Measurements from ENCODE around the gene TEPSIN.

GRCh38 chr17:81182596-81182995 is 56.3 kb downstream of the TEPSIN start:
- TF ChIP-seq EP300 (IDR thresholded peaks at IDR 0.05; ENCODE audit: borderline replicate concordance in 1 of 2, low read depth in 2 of 2, low read length in 2 of 2) (no peak), RAD21 (IDR thresholded peaks at IDR 0.05 in 1 of 2, conservative IDR thresholded peaks at IDR 0.05 in 1 of 2; ENCODE audit: low read depth in 2 of 2, low read length in 2 of 2) (no peak), RFX5 (IDR thresholded peaks at IDR 0.05; ENCODE audit: borderline replicate concordance, low read depth, low read length) (no peak), CREB1 (IDR thresholded peaks at IDR 0.05) (no peak), EZH2 (IDR thresholded peaks at IDR 0.05; ENCODE audit: low read depth, low read length, severe bottlenecking) (no peak), SP2 (IDR thresholded peaks at IDR 0.05; ENCODE audit: low read length) (no peak), USF2 (IDR thresholded peaks at IDR 0.05; ENCODE audit: low read length) (no peak), ZNF274 (IDR thresholded peaks at IDR 0.05; ENCODE audit: borderline replicate concordance, extremely low read depth, low read length) (no peak), POLR2AphosphoS5 (IDR thresholded peaks at IDR 0.05; ENCODE audit: low read depth, low read length) (no peak), CHD1 (IDR thresholded peaks at IDR 0.05; ENCODE audit: low read depth, low read length) (no peak), POLR2A (IDR thresholded peaks at IDR 0.05; ENCODE audit: control extremely low read depth in 1 of 2, low read depth in 2 of 2, low read length in 2 of 2) (no peak)
- TF ChIP-seq, protein P1, sequence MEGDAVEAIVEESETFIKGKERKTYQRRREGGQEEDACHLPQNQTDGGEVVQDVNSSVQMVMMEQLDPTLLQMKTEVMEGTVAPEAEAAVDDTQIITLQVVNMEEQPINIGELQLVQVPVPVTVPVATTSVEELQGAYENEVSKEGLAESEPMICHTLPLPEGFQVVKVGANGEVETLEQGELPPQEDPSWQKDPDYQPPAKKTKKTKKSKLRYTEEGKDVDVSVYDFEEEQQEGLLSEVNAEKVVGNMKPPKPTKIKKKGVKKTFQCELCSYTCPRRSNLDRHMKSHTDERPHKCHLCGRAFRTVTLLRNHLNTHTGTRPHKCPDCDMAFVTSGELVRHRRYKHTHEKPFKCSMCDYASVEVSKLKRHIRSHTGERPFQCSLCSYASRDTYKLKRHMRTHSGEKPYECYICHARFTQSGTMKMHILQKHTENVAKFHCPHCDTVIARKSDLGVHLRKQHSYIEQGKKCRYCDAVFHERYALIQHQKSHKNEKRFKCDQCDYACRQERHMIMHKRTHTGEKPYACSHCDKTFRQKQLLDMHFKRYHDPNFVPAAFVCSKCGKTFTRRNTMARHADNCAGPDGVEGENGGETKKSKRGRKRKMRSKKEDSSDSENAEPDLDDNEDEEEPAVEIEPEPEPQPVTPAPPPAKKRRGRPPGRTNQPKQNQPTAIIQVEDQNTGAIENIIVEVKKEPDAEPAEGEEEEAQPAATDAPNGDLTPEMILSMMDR (IDR thresholded peaks at IDR 0.05; ENCODE audit: control extremely low read depth in 1 of 3, insufficient read depth in 1 of 3, low read depth in 1 of 3, low read length in 3 of 3) = no peak

Measured in H1 (cell line).